ENCODE results near the gene C1orf146.
A peak's percentile ranks its signal among the peaks of the same experiment; 100 is the strongest.
"Not testable (repeated sequence)": the region's sequence is repeated elsewhere in the genome, so short reads cannot be mapped to it uniquely, and the experiment has no call there.

The C1orf146 gene

GRCh38 chr1:92217721-92218120, at the start of gene C1orf146:
Gene C1orf146 (plus strand): TSS chr1:92217915. CDS start chr1:92231421, 13,506 bp downstream.
- DNase-seq, result no peak

- no peak for DNase-seq
Measured at GRCh38 chr1:92168657-92169056, 49.1 kb upstream of the C1orf146 start.

DNA sequence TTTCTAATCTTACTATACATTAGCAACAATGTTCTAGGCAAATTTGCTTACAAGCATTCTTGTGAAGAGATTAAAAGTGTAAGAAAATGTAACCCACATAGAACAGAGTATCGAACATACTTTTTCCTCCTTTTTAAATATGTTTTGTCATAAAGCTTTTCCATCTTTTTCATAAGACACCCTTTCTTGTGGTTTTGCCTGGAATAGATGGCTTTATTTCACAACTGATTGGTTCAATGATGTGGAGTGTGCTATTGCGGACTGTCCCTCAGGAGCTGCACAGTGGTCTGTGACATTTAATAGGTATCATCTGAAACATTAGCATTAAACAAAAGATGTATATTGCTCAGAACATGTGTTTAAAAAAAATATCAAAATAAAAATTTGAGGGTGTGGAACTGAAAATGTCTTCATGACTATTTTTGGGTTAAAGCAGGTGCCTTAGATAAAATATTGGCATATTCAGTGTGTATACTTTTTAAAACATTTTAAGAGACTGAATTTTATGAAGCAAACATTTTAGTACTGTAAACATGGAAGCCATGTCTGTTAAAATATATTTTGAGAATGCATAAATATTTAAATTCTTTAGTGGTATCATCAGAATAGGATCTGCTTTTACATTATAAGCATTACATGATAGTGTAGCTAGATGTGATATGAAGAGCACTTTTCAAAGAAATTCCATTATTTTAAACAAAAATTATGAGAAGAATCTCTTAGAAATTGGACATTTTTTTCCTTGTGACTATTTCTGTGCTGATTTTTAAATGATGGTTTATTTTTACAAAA, 48.3 kb upstream of the C1orf146 start:
- DNase-seq, result no peak

DNA sequence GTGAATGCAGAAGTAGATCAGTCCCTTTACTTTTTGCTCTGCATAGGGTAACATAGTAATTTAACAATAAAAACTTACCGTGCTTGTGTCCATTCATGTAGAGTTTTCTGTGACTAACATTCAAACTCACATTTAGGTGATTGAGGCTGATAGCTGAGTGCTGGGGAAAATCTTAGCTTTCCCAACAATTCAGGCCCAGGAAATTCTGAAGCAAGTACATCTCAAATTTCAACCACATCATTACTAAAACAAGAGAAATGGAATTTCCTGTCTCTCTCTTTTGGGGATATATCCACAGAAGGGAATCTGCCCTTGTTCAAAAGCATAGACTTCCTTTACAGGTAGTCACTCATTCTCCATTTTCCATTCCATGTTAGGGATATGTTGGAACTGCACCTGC, 33.1 kb upstream of the C1orf146 start:
- peak; percentile 72 for DNase-seq

- peak; percentile 19 for DNase-seq
Measured at GRCh38 chr1:92186081-92186480, 31.6 kb upstream of the C1orf146 start.

GRCh38 chr1:92188436-92189255, 29.1 kb upstream of the C1orf146 start:
- no peak for DNase-seq

- DNase-seq, result no peak
Measured at GRCh38 chr1:92191726-92192125, 26.0 kb upstream of the C1orf146 start.

DNA sequence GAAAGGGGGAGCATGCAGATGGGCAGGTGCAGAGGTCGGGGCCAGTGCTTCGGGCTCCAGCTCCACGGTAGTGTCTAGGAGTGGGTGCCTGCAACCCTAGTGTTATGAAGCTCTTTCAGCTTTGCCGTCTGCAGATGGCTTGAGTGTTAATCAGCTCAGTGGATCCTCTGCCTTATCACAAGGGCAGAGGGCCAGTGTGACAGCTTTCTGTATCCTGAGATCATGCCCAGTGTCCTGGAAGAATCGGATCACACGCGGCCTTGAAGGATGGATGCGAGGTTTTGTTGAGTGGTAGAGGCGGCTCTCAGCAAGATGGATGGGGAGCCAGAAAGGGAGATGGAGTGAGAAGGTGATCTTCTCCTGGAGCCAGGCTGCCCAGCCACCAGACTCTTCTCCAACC, 25.5 kb upstream of the C1orf146 start:
- no peak for DNase-seq

- DNase-seq, result no peak
Measured at GRCh38 chr1:92194511-92194910, 23.2 kb upstream of the C1orf146 start.

- no peak for DNase-seq
Measured at GRCh38 chr1:92201973-92202372, 15.7 kb upstream of the C1orf146 start.

GRCh38 chr1:92203105-92203504, 14.6 kb upstream of the C1orf146 start:
- no peak for DNase-seq

DNA sequence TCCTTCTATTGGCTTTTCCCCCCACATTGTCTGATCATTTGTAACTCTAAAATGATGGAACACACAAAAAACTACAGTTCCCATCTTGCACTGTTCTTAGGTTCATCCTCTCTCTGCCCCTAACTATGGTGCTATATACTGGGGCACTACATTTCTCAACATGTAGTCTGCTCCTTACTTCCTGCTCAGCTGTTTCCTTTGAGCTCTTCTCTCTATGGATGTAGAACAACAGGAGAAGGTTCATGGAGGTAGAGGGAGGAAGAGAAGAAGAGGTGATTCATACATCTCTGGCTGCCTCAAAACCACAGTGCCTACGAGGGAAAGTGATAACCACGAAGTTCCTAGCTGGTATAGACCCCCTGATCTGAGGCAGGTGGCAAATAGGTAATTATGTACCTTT, 7.0 kb upstream of the C1orf146 start:
- peak; percentile 84 for DNase-seq

GRCh38 chr1:92211166-92211565, 6.5 kb upstream of the C1orf146 start:
- DNase-seq, result peak; percentile 87

DNA sequence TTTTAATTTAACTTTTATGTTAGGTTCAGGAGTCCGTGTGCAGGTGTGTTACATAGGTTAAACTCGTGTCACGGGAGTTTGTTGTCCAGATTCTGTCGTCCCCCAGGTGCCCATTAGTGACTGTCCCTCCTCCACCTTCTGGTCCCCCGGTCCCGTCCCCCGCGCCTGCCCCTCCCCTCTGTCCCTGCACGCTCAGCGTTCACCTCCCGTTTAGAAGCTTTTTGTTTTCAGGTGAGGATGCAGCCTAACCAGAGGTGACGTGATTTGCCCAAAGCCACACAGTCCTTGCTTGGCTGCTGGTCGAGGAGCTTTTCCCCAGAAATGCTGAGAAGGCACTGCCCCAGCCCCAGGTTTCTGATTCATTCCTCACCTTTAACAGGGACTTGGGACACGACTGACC, 844 bp downstream of the C1orf146 start:
- DNase-seq, result no peak

DNA sequence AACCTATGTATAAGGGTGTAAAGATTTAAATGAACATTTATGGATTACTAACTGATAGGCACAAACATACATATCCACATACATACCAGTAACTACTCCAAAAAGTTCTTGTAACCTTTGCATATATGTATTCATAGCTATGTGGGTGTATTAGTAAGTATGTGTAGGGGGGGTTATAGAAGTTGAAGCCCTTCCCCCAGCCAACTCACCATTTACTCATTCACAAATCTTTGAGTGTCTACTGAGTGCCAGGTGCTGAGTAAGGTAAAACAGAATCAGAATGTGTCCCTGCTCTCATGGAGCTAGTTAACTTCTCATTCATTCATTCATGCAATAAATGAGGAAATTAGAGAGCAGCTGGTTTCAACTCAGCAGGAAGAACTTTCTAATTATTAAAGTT, 1.3 kb downstream of the C1orf146 start:
- DNase-seq, result no peak

DNA sequence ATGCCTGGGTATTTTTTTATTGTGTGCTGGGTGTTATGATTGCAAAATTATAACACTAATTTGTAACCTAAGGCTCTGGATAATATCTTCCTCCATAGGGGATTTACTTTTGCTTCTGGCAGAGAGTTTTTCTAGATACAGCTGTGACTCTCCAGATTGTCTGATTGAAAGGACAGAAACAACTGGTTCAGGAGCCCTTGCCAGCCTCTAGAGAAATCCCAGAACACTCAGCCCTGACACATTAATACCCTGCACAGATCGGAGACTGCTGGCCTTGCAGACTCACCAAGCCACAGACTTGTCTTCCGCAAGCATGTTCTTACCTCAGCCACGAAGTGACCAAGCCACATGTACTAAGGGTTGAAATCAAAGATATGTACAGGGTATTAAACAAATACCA, 10.7 kb downstream of the C1orf146 start:
- DNase-seq, result no peak

DNA sequence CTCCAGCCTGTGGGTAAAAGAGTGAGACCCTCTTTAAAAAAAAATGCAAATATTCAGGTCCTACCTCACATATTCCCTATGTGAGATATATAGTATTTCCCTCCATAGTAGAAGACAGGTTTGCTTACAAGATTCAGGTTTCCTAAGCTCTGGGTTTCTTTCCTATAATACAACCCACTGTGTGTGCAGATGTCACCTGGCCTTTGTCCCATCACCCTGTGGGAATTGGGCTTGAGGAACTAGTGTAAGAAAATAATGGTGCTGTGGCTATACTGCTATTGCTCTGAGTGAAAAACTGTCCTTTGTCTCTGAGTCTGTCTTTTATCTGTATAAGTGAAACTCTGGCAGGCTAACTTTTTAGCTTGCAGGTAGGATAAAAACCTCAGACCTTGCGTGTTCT, 13.0 kb downstream of the C1orf146 start:
- DNase-seq, result no peak

- DNase-seq, result no peak
Measured at GRCh38 chr1:92240034-92240433, 22.3 kb downstream of the C1orf146 start.

- DNase-seq, result no peak
Measured at GRCh38 chr1:92244376-92244775, 26.7 kb downstream of the C1orf146 start.

DNA sequence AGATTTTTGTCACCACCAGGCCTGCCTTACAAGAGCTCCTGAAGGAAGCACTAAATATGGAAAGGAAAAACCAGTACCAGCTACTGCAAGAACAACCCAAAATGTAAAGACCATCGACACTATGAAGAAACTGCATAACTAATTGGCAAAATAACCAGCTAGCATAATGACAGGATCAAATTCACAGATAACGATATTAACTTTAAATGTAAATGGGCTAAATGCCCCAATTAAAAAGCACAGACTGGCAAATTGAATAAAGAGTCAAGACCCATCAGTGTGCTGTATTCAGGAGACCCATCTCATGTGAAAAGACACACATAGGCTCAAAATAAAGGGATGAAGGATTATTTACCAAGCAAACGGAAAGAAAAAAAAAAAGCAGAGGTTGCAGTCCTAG, 37.0 kb downstream of the C1orf146 start:
- DNase-seq, result not testable (repeated sequence)

GRCh38 chr1:92259350-92259749, 41.6 kb downstream of the C1orf146 start:
- DNase-seq, result no peak

- no peak for DNase-seq
Measured at GRCh38 chr1:92262516-92262915, 44.8 kb downstream of the C1orf146 start.

GRCh38 chr1:92273039-92273438, 55.3 kb downstream of the C1orf146 start:
- no peak for DNase-seq

- peak; percentile 13 for DNase-seq
Measured at GRCh38 chr1:92274939-92275338, 57.2 kb downstream of the C1orf146 start.

Measured in NCI-H226 (cell line).